CD4-positive, alpha-beta T cell treated with Interleukin-4 for 1 hour (primary cell): ENCODE measurements around the gene MYCBP.

Experiments used
- DNase-seq, 2 donors: peaks; one replicate each; pipeline ENCODE4 v3.0.0-alpha.2; 2020 to 2022

The MYCBP gene

GRCh38 chr1:38819040-38819439 lies 54.1 kb downstream of the MYCBP start:
- no peak for DNase-seq

DNA sequence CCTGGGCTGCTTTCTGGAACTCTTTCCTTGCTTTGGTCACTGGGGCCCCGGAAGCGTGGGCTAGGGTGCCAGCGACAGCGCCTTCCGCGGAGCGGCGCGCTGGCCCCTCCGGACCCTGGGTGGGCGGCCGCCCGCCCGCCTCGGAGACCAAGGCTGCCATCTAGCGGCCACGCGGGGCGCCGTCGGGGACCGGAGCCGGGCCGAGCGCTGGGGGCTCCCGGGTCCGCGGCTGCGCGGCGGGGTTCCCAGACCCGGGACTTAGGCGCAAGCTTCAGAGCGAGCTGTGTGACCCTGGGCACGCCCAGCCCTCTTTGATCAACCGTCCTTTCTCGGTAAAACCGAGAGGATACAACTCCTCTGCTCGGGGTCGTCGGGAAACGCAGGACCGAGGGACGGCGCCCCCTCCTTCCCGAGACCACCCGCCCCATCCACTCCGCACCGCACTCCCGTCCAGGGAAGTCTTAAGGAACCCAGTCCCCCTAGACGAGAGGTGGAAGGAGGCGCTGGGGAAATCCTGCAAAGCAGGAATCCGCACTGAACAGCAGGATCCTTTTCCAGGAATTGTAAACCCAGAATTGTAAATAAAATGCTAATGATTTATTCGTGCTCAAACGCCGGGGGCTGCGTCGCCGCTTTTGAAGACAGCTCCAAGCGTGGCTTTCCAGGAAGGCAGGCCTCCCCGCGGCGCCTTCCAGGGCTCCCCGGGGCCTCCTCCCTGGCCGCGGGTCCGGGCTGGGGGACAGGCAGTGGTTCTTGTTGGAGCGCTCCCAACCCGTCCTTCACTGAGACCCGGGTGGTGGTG lies 54.8 kb downstream of the MYCBP start:
- DNase-seq = peak; percentile 16 to 25

- no peak for DNase-seq
Observed at GRCh38 chr1:38817267-38818174, 55.6 kb downstream of the MYCBP start.

DNA sequence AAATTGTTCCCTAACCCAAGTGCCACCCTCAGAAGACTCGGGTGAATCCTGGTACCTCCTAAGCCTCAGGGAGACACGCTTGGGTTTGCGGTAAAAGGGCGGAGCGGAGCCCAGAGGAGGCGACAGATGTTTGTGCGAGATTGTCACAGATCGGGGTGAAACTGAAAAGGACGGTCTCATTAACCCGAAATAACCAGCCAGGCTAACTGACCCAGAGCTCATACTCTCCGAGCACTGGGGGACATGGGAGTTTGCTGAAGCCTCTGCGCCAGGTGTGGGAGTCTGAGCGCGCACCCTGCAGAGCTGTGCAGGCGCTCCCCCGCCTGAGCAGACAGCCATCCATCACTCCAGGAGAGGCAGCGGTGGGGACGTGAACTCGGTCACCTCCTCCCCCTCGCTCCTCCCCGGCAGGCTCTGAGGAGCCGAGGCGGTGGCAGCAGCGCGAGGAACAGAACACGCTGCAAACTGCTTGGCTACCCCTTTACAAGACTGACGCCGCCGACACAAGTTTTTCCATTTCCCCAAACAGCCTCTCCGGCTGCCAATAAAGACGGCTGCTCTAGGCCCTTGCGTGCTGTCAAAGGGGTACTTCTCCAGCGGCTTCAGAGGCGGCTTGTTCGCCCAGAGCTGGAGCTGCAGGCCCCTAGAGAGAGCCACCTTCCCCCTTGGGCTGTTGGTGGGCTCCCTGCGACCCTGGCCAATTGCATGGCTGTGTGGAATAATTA lies 57.1 kb downstream of the MYCBP start:
- no peak for DNase-seq

DNA sequence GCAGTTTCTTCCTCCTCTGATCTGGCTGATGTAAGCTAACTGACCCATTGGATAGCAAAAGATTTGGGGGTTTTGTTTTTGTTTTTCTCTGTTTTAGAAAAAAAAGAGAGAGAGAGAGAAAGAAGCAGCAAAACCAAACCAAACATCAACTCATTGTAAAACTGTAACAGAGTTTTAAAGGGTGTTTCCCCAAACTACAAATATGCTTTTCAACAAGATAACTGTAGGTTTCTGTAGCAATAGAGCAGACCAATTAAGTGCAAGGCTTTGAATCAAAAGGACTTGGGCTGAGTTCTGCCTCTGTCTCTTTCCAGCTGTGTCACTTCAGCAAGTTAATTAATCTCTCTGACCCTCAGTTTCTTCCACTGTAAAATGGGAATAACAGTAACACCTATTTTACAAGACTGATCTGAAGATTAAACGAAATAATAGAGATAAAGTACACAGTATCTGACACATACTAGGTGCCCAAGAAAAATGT lies 58.1 kb downstream of the MYCBP start:
- DNase-seq = no peak

DNA sequence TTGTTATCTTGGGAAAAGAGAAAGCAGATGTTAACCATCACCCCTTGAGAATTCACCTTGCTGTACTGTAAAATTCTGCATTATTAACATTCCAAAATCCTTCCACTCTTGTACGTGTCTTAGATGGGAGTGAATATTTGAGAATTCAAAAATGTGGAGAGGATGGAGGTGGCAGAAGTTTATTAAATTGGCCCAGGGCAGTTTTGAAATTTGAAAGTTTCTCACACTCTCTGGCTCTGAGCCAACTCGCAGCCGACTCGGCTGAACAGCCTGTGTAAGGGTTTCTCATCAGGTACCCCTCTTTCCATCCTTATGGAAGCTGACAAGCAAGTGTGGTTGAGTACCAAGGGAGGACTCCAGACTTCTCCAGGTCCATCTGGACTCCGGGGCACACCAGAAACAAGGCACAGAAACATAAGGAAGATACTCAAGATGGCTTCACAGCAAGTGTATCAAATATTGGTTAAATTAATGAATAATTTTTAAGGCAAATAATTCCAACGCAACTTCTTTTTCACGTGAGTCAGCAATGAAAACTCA lies 58.6 kb downstream of the MYCBP start:
- DNase-seq = no peak

DNA sequence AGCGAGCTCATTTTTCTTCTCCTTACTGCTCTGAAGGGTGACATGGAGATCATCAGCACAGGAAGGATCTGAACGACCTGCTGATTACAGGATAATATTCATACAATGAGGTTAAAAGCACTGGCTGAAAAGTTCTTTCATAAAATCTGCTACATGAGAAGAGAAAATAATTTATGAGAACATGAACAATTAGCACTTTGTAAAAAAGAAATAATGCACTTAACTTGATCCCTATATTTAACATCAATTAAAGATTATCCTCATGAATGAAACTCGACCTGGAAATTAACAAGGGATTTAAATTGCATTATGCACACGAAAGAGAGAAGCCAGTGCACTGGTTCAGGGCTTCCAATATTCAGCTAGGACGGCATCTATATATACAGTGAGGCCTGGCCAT lies 60.2 kb downstream of the MYCBP start:
- DNase-seq = no peak
